Measurements from ENCODE around the gene ADH1B. TPM values are rescaled to one million over a fixed set of nuclear protein-coding genes. Genes with fewer than 3 reads are reported as not detected.
"Not testable (repeated sequence)": the region's sequence is repeated elsewhere in the genome, so short reads cannot be mapped to it uniquely, and the experiment has no call there.

Gene ADH1B
- total RNA-seq, result 100 to 1,000 TPM in 8 of 9 donors, 10 to 100 TPM in 1; 20.0 to 615 (median 360) TPM
- 100 to 1,000 TPM; 118 to 208 (median 142) TPM for polyA plus RNA-seq
- long read RNA-seq, donor 1, full-length matches to known transcripts, result 2 of 2 reads
- long read RNA-seq, donor 1, partial matches to known transcripts, result 0 of 2 reads
- long read RNA-seq, donor 1, other reads (novel, unspliced or antisense), result 0 of 2 reads
- long read RNA-seq, donor 2, full-length matches to known transcripts, result 4 of 4 reads
- long read RNA-seq, donor 2, partial matches to known transcripts, result 0 of 4 reads
- long read RNA-seq, donor 2, other reads (novel, unspliced or antisense), result 0 of 4 reads
- long read RNA-seq, donor 3, full-length matches to known transcripts, result 4 of 4 reads
- long read RNA-seq, donor 3, partial matches to known transcripts, result 0 of 4 reads
- long read RNA-seq, donor 3, other reads (novel, unspliced or antisense), result 0 of 4 reads
- long read RNA-seq, donor 4, full-length matches to known transcripts, result 21 of 31 reads
- long read RNA-seq, donor 4, partial matches to known transcripts, result 8 of 31 reads
- long read RNA-seq, donor 4, other reads (novel, unspliced or antisense), result 2 of 31 reads
- long read RNA-seq, donor 5, full-length matches to known transcripts, result 158 of 174 reads
- long read RNA-seq, donor 5, partial matches to known transcripts, result 4 of 174 reads
- long read RNA-seq, donor 5, other reads (novel, unspliced or antisense), result 12 of 174 reads
- long read RNA-seq, donor 6, full-length matches to known transcripts, result 33 of 47 reads
- long read RNA-seq, donor 6, partial matches to known transcripts, result 11 of 47 reads
- long read RNA-seq, donor 6, other reads (novel, unspliced or antisense), result 3 of 47 reads
- long read RNA-seq, donor 7, full-length matches to known transcripts, result 1 of 1 reads
- long read RNA-seq, donor 7, partial matches to known transcripts, result 0 of 1 reads
- long read RNA-seq, donor 7, other reads (novel, unspliced or antisense), result 0 of 1 reads
- long read RNA-seq, donor 8, full-length matches to known transcripts, result 6 of 6 reads
- long read RNA-seq, donor 8, partial matches to known transcripts, result 0 of 6 reads
- long read RNA-seq, donor 8, other reads (novel, unspliced or antisense), result 0 of 6 reads
- long read RNA-seq, donor 9, result 0 reads
- long read RNA-seq, donor 10, result 0 reads

- H3K36me3 ChIP-seq (replicated peaks in 1 of 2), result no peaks in the 10 kb centered on the region
- no peak for DNase-seq
- no peaks in the 10 kb centered on the region for H3K9me3 ChIP-seq (replicated peaks in 1 of 3)
- peak within 1 kb of the TSS in 2 of 5 donors; percentile 22 to 58 for H3K27ac ChIP-seq
- TF ChIP-seq CTCF (IDR thresholded peaks at IDR 0.05) (no peak), POLR2A (IDR thresholded peaks at IDR 0.05) (no peak)
- no peaks in the 10 kb centered on the region for H3K4me1 ChIP-seq (replicated peaks in 1 of 2)
- WGBS, 4 donors, result 26 to 29% (median 28%) methylated on average over 8 of the region's 8 CpGs
- intact Hi-C loops (cut with DNase I), result no loop called here
- H3K27me3 ChIP-seq, result no peaks in the 10 kb centered on the region
- peak within 1 kb of the TSS in 1 of 4 donors; percentile 47 for H3K4me3 ChIP-seq
These were observed at the start of gene ADH1B for GRCh38 chr4:99321241-99322191. Gene ADH1B, minus strand, starts transcription at chr4:99321401. Its CDS starts 70 bp downstream, at chr4:99321331.

GRCh38 chr4:99367817-99368216 is 46.6 kb upstream of the ADH1B start:
- intact Hi-C loops (cut with DNase I); H3K4me1 ChIP-seq (replicated peaks in 1 of 2); H3K36me3 ChIP-seq (replicated peaks in 1 of 2); H3K9me3 ChIP-seq (replicated peaks in 1 of 3); DNase-seq; H3K27ac ChIP-seq; H3K4me3 ChIP-seq; H3K27me3 ChIP-seq: not testable (repeated sequence)
- WGBS, 4 donors, result 47 to 74% (median 65%) methylated on average over 2 of the region's 2 CpGs

GRCh38 chr4:99366491-99366890 is 45.3 kb upstream of the ADH1B start:
- no peaks in the 10 kb centered on the region for H3K36me3 ChIP-seq (replicated peaks in 1 of 2)
- no peaks in the 10 kb centered on the region for H3K4me1 ChIP-seq (replicated peaks in 1 of 2)
- TF ChIP-seq POLR2A (IDR thresholded peaks at IDR 0.05) (no peak), CTCF (IDR thresholded peaks at IDR 0.05) (no peak)
- H3K9me3 ChIP-seq (replicated peaks in 1 of 3), result no peaks in the 10 kb centered on the region
- H3K27me3 ChIP-seq, result no peaks in the 10 kb centered on the region
- no peak overlapping the region for H3K4me3 ChIP-seq
- H3K27ac ChIP-seq, result no peak overlapping the region
- DNase-seq, result no peak
- intact Hi-C loops (cut with DNase I), result no loop called here
- WGBS, 4 donors, result 66 to 86% (median 72%) methylated on average over 1 of the region's 1 CpG

GRCh38 chr4:99362768-99363167 is 41.6 kb upstream of the ADH1B start:
- Histone ChIP-seq H3K36me3 (replicated peaks in 1 of 2) (no peaks in the 10 kb centered on the region), H3K4me1 (replicated peaks in 1 of 2) (no peaks in the 10 kb centered on the region), H3K4me3 (no peak overlapping the region), H3K27ac (no peak overlapping the region), H3K27me3 (no peaks in the 10 kb centered on the region), H3K9me3 (replicated peaks in 1 of 3) (no peaks in the 10 kb centered on the region)
- intact Hi-C loops (cut with DNase I), result no loop called here
- no peak for DNase-seq
- TF ChIP-seq CTCF (IDR thresholded peaks at IDR 0.05), result no peak
- TF ChIP-seq POLR2A (IDR thresholded peaks at IDR 0.05), result no peak

Data from adrenal gland (tissue), 19 donors.